IMR-90 (cell line): ENCODE results near the gene IRX1.

Experiments used
- BHLHE40 ChIP-seq: fragments of 150-350 bp; IDR thresholded peaks from 2 replicates; pipeline ENCODE4 v1.6.1; 2016; ENCODE audit warnings: mild to moderate bottlenecking, low read depth, low read length
- CEBPB ChIP-seq: IDR thresholded peaks from 2 replicates; pipeline ENCODE4 v1.6.1; 2012; ENCODE audit warnings: low read depth, low read length, improper control_type of control experiment
- CHD1 ChIP-seq: IDR thresholded peaks from 2 replicates; pipeline ENCODE4 v1.6.1; 2012; ENCODE audit warnings: low read depth, low read length, improper control_type of control experiment
- FOS ChIP-seq: fragments of 150-350 bp; IDR thresholded peaks from 2 replicates; pipeline ENCODE4 v1.6.1; 2016; ENCODE audit warnings: low read depth, low read length
- MAFK ChIP-seq: IDR thresholded peaks from 2 replicates; pipeline ENCODE4 v1.6.1; 2012; ENCODE audit warnings: low read depth, low read length, improper control_type of control experiment
- MAZ ChIP-seq: IDR thresholded peaks from 2 replicates; pipeline ENCODE4 v1.6.1; 2012; ENCODE audit warnings: low read depth, mild to moderate bottlenecking, low read length, improper control_type of control experiment, moderate library complexity, borderline replicate concordance
- NFE2L2 ChIP-seq: fragments of 150-350 bp; IDR thresholded peaks from 2 replicates; pipeline ENCODE4 v1.6.1; 2016; ENCODE audit warnings: low read depth, mild to moderate bottlenecking, low read length
- POLR2A ChIP-seq: IDR thresholded peaks from 2 replicates; pipeline ENCODE4 v1.6.1; 2012; ENCODE audit warnings: mild to moderate bottlenecking, low read depth, low read length
- RAD21 ChIP-seq: IDR thresholded peaks from 2 replicates; pipeline ENCODE4 v1.6.1; 2012; ENCODE audit warnings: low read length, improper control_type of control experiment
- RCOR1 ChIP-seq: IDR thresholded peaks from 2 replicates; pipeline ENCODE4 v1.6.1; 2012; ENCODE audit warnings: mild to moderate bottlenecking, low read length, improper control_type of control experiment; ENCODE audit not compliant: insufficient replicate concordance
- RFX5 ChIP-seq: IDR thresholded peaks from 2 replicates; pipeline ENCODE4 v1.8.0; 2012; ENCODE audit warnings: low read depth, mild to moderate bottlenecking, low read length, moderate library complexity
- SMC3 ChIP-seq: fragments of 150-350 bp; IDR thresholded peaks from 2 replicates; pipeline ENCODE4 v1.6.1; 2016; ENCODE audit warnings: low read depth, mild to moderate bottlenecking, antibody characterized with exemption, low read length, moderate library complexity
- TF ChIP-seq, protein P1 (sequence below): conservative IDR thresholded peaks from 2 replicates; pipeline ENCODE4 v1.5.1; 2012; ENCODE audit warnings: mild to moderate bottlenecking, low read depth, low read length, improper control_type of control experiment
- TF ChIP-seq, protein P2 (sequence below): fragments of 150-350 bp; IDR thresholded peaks from 2 replicates; pipeline ENCODE4 v1.6.1; 2017; ENCODE audit warnings: mild to moderate bottlenecking, antibody characterized with exemption, low read length, low read depth

DNA sequence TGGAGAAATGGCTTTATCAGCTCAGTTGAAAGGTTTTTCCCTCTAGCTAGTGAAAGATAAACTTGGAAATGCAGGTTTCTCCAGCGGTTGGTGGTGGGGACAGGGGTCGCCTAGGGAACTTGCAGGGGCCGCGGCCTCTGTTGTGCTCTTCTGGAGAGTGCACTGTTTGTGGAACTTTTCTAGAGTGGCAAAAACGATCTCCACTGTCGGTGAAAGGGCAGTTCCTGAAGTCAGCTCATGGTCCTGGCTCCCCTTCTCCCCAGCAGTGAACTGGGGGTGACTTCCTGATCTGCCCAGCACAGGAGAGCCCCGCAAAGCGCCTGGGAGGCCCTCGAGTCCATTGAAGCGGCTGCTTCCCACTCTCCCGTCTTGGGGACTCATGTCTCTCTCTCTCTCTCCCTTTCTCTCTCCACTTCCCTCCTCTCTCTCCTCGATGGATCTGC lies 3.2 kb downstream of the IRX1 start:
- TF ChIP-seq, protein P1, sequence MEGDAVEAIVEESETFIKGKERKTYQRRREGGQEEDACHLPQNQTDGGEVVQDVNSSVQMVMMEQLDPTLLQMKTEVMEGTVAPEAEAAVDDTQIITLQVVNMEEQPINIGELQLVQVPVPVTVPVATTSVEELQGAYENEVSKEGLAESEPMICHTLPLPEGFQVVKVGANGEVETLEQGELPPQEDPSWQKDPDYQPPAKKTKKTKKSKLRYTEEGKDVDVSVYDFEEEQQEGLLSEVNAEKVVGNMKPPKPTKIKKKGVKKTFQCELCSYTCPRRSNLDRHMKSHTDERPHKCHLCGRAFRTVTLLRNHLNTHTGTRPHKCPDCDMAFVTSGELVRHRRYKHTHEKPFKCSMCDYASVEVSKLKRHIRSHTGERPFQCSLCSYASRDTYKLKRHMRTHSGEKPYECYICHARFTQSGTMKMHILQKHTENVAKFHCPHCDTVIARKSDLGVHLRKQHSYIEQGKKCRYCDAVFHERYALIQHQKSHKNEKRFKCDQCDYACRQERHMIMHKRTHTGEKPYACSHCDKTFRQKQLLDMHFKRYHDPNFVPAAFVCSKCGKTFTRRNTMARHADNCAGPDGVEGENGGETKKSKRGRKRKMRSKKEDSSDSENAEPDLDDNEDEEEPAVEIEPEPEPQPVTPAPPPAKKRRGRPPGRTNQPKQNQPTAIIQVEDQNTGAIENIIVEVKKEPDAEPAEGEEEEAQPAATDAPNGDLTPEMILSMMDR = no peak
- TF ChIP-seq POLR2A (no peak), RCOR1 (no peak), CHD1 (no peak), MAFK (no peak), FOS (no peak), RFX5 (no peak), CEBPB (no peak), SMC3 (no peak), NFE2L2 (no peak), BHLHE40 (no peak), RAD21 (no peak), MAZ (no peak)
- TF ChIP-seq, protein P2, sequence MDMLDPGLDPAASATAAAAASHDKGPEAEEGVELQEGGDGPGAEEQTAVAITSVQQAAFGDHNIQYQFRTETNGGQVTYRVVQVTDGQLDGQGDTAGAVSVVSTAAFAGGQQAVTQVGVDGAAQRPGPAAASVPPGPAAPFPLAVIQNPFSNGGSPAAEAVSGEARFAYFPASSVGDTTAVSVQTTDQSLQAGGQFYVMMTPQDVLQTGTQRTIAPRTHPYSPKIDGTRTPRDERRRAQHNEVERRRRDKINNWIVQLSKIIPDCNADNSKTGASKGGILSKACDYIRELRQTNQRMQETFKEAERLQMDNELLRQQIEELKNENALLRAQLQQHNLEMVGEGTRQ = no peak
